Suprapubic skin (tissue), 4 donors: ENCODE data around the gene EPAS1. TPM values are rescaled to one million over a fixed set of nuclear protein-coding genes. Genes with fewer than 3 reads are reported as not detected.
A peak's percentile ranks its signal among the peaks of the same experiment; 100 is the strongest.

Experiments
- DNase-seq, 2 donors: peaks; one replicate each; pipeline ENCODE4 v3.0.0-alpha.2; 2019; ENCODE audit warnings: low spot score in 2 of 2
- H3K27ac ChIP-seq: fragments of 200-600 bp; sonication (generic); one replicate; pipeline ENCODE4 v1.5.1; 2019
- H3K27me3 ChIP-seq: fragments of 200-600 bp; sonication (generic); one replicate; pipeline ENCODE4 v1.5.1; 2019
- H3K36me3 ChIP-seq: fragments of 200-600 bp; sonication (generic); one replicate; pipeline ENCODE4 v1.5.1; 2019
- H3K4me1 ChIP-seq: fragments of 200-600 bp; sonication (generic); one replicate; pipeline ENCODE4 v1.5.1; 2019
- H3K4me3 ChIP-seq: fragments of 200-600 bp; sonication (generic); one replicate; pipeline ENCODE4 v1.5.1; 2019; ENCODE audit warnings: mild to moderate bottlenecking
- H3K9me3 ChIP-seq: fragments of 200-600 bp; sonication (generic); one replicate; pipeline ENCODE4 v1.5.1; 2019
- CTCF ChIP-seq, 2 donors: fragments of 200-600 bp in 1 of 2; fragments of 450-650 bp in 1 of 2; sonication (generic) in 1 of 2; IDR thresholded peaks; one replicate each; pipeline ENCODE4 v1.5.1; 2016 to 2019; ENCODE audit warnings: antibody characterized with exemption in 2 of 2, mild to moderate bottlenecking in 1 of 2, moderate library complexity in 1 of 2
- EP300 ChIP-seq: sonication (generic); formaldehyde crosslinking; IDR thresholded peaks from one replicate; pipeline ENCODE4 v1.6.1; 2017; ENCODE audit warnings: antibody characterized with exemption
- POLR2A ChIP-seq, 2 donors: fragments of 450-650 bp; IDR thresholded peaks; one replicate each; pipeline ENCODE4 v1.6.1; 2017; ENCODE audit warnings: antibody characterized with exemption in 2 of 2, mild to moderate bottlenecking in 2 of 2, moderate library complexity in 2 of 2
- POLR2AphosphoS5 ChIP-seq, 3 donors: sonication (generic); formaldehyde crosslinking; IDR thresholded peaks; one replicate each; pipeline ENCODE4 v1.6.1; 2017; ENCODE audit warnings: antibody characterized with exemption in 3 of 3
- WGBS: methylation state at CpG from one replicate; pipeline ENCODE4 v1.1.5; 2018; 5-methylcytosine and 5-hydroxymethylcytosine counted together
- total RNA-seq, 4 donors: library from RNA; depleted of rRNA; stranded (reverse); fragments of >200 nt; gene quantifications; one replicate each; pipeline ENCODE4 v1.1.0, GENCODE V29; 2016

EPAS1 gene
- total RNA-seq, 4 donors from 2014 or later: 110 to 271 (median 142) TPM

- H3K4me1 ChIP-seq: peaks cover 93% of the 10 kb centered on the region
- WGBS: 65% methylated on average over 3 of the region's 3 CpGs
Measured at GRCh38 chr2:46308629-46309028, 11.4 kb downstream of the EPAS1 start.

GRCh38 chr2:46309052-46309953 lies 12.1 kb downstream of the EPAS1 start:
- H3K4me3 ChIP-seq: no peak overlapping the region
- no peaks in the 10 kb centered on the region for H3K36me3 ChIP-seq
- H3K27ac ChIP-seq: no peak overlapping the region
- 86% methylated on average over 3 of the region's 3 CpGs for WGBS
- peak in 1 of 2 donors; percentile 65 for DNase-seq
- H3K9me3 ChIP-seq: no peaks in the 10 kb centered on the region
- no peaks in the 10 kb centered on the region for H3K27me3 ChIP-seq
- no peak for TF ChIP-seq POLR2A (IDR thresholded peaks at IDR 0.05)
- no peak for TF ChIP-seq POLR2AphosphoS5 (IDR thresholded peaks at IDR 0.05)
- TF ChIP-seq EP300: no peak
- TF ChIP-seq CTCF (IDR thresholded peaks at IDR 0.05): no peak
- H3K4me1 ChIP-seq: peaks cover 91% of the 10 kb centered on the region

More at GRCh38 chr2:46308629-46309028, 11.4 kb downstream of the EPAS1 start:
- TF ChIP-seq POLR2AphosphoS5 (IDR thresholded peaks at IDR 0.05): no peak
- no peak for TF ChIP-seq POLR2A (IDR thresholded peaks at IDR 0.05)
- TF ChIP-seq EP300: no peak
- TF ChIP-seq CTCF (IDR thresholded peaks at IDR 0.05): no peak
- DNase-seq: no peak
- Histone ChIP-seq H3K27me3 (no peaks in the 10 kb centered on the region), H3K36me3 (no peaks in the 10 kb centered on the region), H3K27ac (no peak overlapping the region), H3K9me3 (no peaks in the 10 kb centered on the region), H3K4me3 (no peak overlapping the region)

- no peak overlapping the region for H3K27ac ChIP-seq
- 91% methylated on average over 5 of the region's 5 CpGs for WGBS
- H3K36me3 ChIP-seq: no peaks in the 10 kb centered on the region
- H3K27me3 ChIP-seq: no peaks in the 10 kb centered on the region
- DNase-seq: peak in 1 of 2 donors; percentile 12
- no peak for TF ChIP-seq CTCF (IDR thresholded peaks at IDR 0.05)
- H3K4me3 ChIP-seq: no peak overlapping the region
- H3K4me1 ChIP-seq: peaks cover 92% of the 10 kb centered on the region
- H3K9me3 ChIP-seq: no peaks in the 10 kb centered on the region
Measured at GRCh38 chr2:46310446-46310845, 13.2 kb downstream of the EPAS1 start.

GRCh38 chr2:46311651-46312223 lies 14.5 kb downstream of the EPAS1 start:
- no peaks in the 10 kb centered on the region for H3K27me3 ChIP-seq
- 65% methylated on average over 6 of the region's 6 CpGs for WGBS
- no peaks in the 10 kb centered on the region for H3K9me3 ChIP-seq
- H3K4me1 ChIP-seq: peaks cover 90% of the 10 kb centered on the region
- H3K27ac ChIP-seq: no peak overlapping the region
- no peaks in the 10 kb centered on the region for H3K36me3 ChIP-seq
- TF ChIP-seq EP300: no peak
- TF ChIP-seq POLR2AphosphoS5 (IDR thresholded peaks at IDR 0.05): no peak
- TF ChIP-seq POLR2A (IDR thresholded peaks at IDR 0.05): no peak
- TF ChIP-seq CTCF (IDR thresholded peaks at IDR 0.05): no peak
- peak in 1 of 2 donors; percentile 23 for DNase-seq
- H3K4me3 ChIP-seq: no peak overlapping the region

- no peaks in the 10 kb centered on the region for H3K27me3 ChIP-seq
- WGBS: 87% methylated on average over 3 of the region's 3 CpGs
- H3K27ac ChIP-seq: no peak overlapping the region
- H3K9me3 ChIP-seq: no peaks in the 10 kb centered on the region
- H3K4me1 ChIP-seq: peaks cover 81% of the 10 kb centered on the region
- DNase-seq: peak in 1 of 2 donors; percentile 34
- H3K4me3 ChIP-seq: no peak overlapping the region
- no peaks in the 10 kb centered on the region for H3K36me3 ChIP-seq
- TF ChIP-seq POLR2AphosphoS5 (IDR thresholded peaks at IDR 0.05) (no peak), CTCF (IDR thresholded peaks at IDR 0.05) (no peak), POLR2A (IDR thresholded peaks at IDR 0.05) (no peak), EP300 (no peak)
Measured at GRCh38 chr2:46313063-46313462, 15.9 kb downstream of the EPAS1 start.
